ENCODE results near the gene RXRA. TPM values are rescaled to one million over a fixed set of nuclear protein-coding genes. Genes with fewer than 3 reads are reported as not detected.

The RXRA gene
- total RNA-seq, 4 donors from 2014 or later: 41.8 to 83.1 (median 50.4) TPM

GRCh38 chr9:134432471-134432870, 106.2 kb downstream of the RXRA start:
- WGBS, 2 donors: 39% methylated on average over 9 of the region's 14 CpGs; no CpG with 5 or more reads in 1 of the 2 donors
- no peak for DNase-seq
- intact Hi-C loops (cut with DNase I): loop anchor here (10.0 kb wide), 1 partner anchor 68 kb away; no protein-coding TSS in a partner anchor
- H3K27ac ChIP-seq: peak overlapping the region; percentile 87 to 95 (median 92)
- H3K4me3 ChIP-seq: no peak overlapping the region
- peaks cover 63 to 90% (median 67%) of the 10 kb centered on the region in 3 donors for H3K4me1 ChIP-seq
- TF ChIP-seq, protein P1, sequence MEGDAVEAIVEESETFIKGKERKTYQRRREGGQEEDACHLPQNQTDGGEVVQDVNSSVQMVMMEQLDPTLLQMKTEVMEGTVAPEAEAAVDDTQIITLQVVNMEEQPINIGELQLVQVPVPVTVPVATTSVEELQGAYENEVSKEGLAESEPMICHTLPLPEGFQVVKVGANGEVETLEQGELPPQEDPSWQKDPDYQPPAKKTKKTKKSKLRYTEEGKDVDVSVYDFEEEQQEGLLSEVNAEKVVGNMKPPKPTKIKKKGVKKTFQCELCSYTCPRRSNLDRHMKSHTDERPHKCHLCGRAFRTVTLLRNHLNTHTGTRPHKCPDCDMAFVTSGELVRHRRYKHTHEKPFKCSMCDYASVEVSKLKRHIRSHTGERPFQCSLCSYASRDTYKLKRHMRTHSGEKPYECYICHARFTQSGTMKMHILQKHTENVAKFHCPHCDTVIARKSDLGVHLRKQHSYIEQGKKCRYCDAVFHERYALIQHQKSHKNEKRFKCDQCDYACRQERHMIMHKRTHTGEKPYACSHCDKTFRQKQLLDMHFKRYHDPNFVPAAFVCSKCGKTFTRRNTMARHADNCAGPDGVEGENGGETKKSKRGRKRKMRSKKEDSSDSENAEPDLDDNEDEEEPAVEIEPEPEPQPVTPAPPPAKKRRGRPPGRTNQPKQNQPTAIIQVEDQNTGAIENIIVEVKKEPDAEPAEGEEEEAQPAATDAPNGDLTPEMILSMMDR (IDR thresholded peaks at IDR 0.05): peak in 1 of 6 experiments; percentile 4
- no peak for TF ChIP-seq POLR2A (IDR thresholded peaks at IDR 0.05)
- H3K36me3 ChIP-seq: peaks cover 6 to 82% (median 17%) of the 10 kb centered on the region in 3 donors
- H3K27me3 ChIP-seq: no peaks in the 10 kb centered on the region
- H3K9me3 ChIP-seq: no peaks in the 10 kb centered on the region

DNA sequence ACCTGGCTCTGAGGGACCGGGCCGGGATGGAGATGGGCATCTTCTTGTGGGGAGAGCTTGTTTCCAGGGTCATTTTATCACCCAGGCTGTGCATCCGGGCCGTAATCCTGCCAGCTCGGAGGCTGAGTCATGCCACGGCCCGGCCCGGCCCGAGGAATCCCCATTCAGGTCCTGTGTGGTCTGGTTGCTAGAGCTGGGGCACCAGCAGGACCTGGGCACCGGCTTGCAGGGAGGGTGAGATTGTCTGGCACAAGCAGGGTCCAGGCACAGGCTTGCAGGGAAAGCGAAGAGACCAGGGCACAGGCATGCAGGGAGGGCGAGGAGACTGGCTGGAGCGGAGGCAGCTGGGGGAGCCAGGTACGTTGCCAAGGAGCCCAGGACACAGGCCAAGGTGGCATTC, 106.8 kb downstream of the RXRA start:
- intact Hi-C loops (cut with DNase I): loop anchor here (10.0 kb wide), 1 partner anchor 68 kb away; no protein-coding TSS in a partner anchor
- Histone ChIP-seq H3K4me1 (peaks cover 69 to 92% (median 73%) of the 10 kb centered on the region in 3 donors), H3K9me3 (no peaks in the 10 kb centered on the region), H3K27me3 (no peaks in the 10 kb centered on the region), H3K4me3 (no peak overlapping the region), H3K27ac (peak overlapping the region; percentile 87 to 95 (median 92)), H3K36me3 (peaks cover 6 to 82% (median 17%) of the 10 kb centered on the region in 3 donors)
- 28 to 80% methylated on average over 1 to 8 of the region's 14 CpGs for WGBS, 2 donors
- DNase-seq: no peak
- TF ChIP-seq POLR2A (IDR thresholded peaks at IDR 0.05): no peak
- TF ChIP-seq, protein P1 (IDR thresholded peaks at IDR 0.05): no peak

- Histone ChIP-seq H3K27ac (peak overlapping the region; percentile 87 to 95 (median 92)), H3K4me3 (peak overlapping the region in 2 of 4 donors; percentile 20 to 53), H3K36me3 (peaks cover 6 to 82% (median 17%) of the 10 kb centered on the region in 3 donors), H3K27me3 (no peaks in the 10 kb centered on the region), H3K9me3 (no peaks in the 10 kb centered on the region), H3K4me1 (peaks cover 69 to 93% (median 76%) of the 10 kb centered on the region in 3 donors)
- no peak for TF ChIP-seq POLR2A (IDR thresholded peaks at IDR 0.05)
- TF ChIP-seq, protein P1 (IDR thresholded peaks at IDR 0.05): no peak
- intact Hi-C loops (cut with DNase I): loop anchor here (10.0 kb wide), 1 partner anchor 69 kb away; no protein-coding TSS in a partner anchor
- WGBS, 2 donors: 36 to 40% methylated on average over 1 to 11 of the region's 30 CpGs
- no peak for DNase-seq
Observed at GRCh38 chr9:134433909-134434882, 107.9 kb downstream of the RXRA start.

- Histone ChIP-seq H3K27me3 (no peaks in the 10 kb centered on the region), H3K4me1 (peaks cover 69 to 88% (median 76%) of the 10 kb centered on the region in 3 donors), H3K9me3 (no peaks in the 10 kb centered on the region), H3K4me3 (peak overlapping the region in 2 of 4 donors; percentile 20 to 53), H3K27ac (peak overlapping the region; percentile 87 to 95 (median 92)), H3K36me3 (peaks cover 6 to 82% (median 17%) of the 10 kb centered on the region in 3 donors)
- no peak for TF ChIP-seq POLR2A (IDR thresholded peaks at IDR 0.05)
- TF ChIP-seq, protein P1 (IDR thresholded peaks at IDR 0.05): no peak
- 19 to 33% methylated on average over 5 to 7 of the region's 17 CpGs for WGBS, 2 donors
- intact Hi-C loops (cut with DNase I): loop anchor here (10.0 kb wide), 1 partner anchor 70 kb away; no protein-coding TSS in a partner anchor
- no peak for DNase-seq
Observed at GRCh38 chr9:134434894-134435506, 108.7 kb downstream of the RXRA start.
